ENCODE data around the gene NDUFAF2. TPM values are rescaled to one million over a fixed set of nuclear protein-coding genes. Genes with fewer than 3 reads are reported as not detected.

Gene NDUFAF2
- total and polyA plus RNA-seq, 9 donors: 24.8 to 81.7 (median 31.8) TPM

DNA sequence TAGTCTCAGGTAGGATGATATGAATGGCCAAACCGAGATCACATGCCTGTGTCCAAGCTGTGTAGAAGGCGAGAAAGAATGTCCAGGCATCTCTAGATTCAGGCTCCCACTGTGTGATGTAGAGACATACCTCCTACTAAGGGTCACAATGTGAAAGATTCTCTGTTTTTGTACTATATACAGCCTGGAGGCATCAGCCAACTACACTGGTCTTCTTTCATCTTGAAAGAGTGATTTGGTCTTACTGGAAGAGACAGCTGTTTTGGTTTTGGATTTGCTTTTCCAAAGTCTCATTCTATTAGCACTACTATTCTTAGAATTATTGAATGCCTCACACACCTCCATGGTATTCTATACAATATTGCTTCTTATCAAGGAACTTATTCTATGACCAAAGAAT, 26.5 kb upstream of the NDUFAF2 start:
- no peak for DNase-seq
- Histone ChIP-seq H3K4me1 (ENCODE audit: insufficient read depth) (no peaks in the 10 kb centered on the region), H3K4me3 (no peak overlapping the region), H3K27me3 (no peaks in the 10 kb centered on the region), H3K27ac (no peak overlapping the region), H3K9me3 (no peaks in the 10 kb centered on the region), H3K36me3 (no peaks in the 10 kb centered on the region)
- intact Hi-C loops (cut with DNase I): no loop called here
- no peak for TF ChIP-seq CTCF (IDR thresholded peaks at IDR 0.05)
- no peak for TF ChIP-seq EP300 (IDR thresholded peaks at IDR 0.05)
- TF ChIP-seq POLR2A (IDR thresholded peaks at IDR 0.05): no peak
- WGBS, 3 donors: 96 to 99% (median 98%) methylated on average over 2 of the region's 2 CpGs

- Histone ChIP-seq H3K4me1 (ENCODE audit: insufficient read depth) (no peaks in the 10 kb centered on the region), H3K27ac (no peak overlapping the region), H3K9me3 (no peaks in the 10 kb centered on the region), H3K27me3 (no peaks in the 10 kb centered on the region), H3K4me3 (no peak overlapping the region), H3K36me3 (no peaks in the 10 kb centered on the region)
- TF ChIP-seq EP300 (IDR thresholded peaks at IDR 0.05): no peak
- no peak for DNase-seq
- intact Hi-C loops (cut with DNase I): no loop called here
Measured at GRCh38 chr5:60927450-60927849, 17.6 kb upstream of the NDUFAF2 start.

GRCh38 chr5:60929024-60929423, 16.0 kb upstream of the NDUFAF2 start:
- Histone ChIP-seq H3K27ac (no peak overlapping the region), H3K36me3 (no peaks in the 10 kb centered on the region), H3K4me1 (ENCODE audit: insufficient read depth) (no peaks in the 10 kb centered on the region), H3K4me3 (no peak overlapping the region), H3K9me3 (no peaks in the 10 kb centered on the region), H3K27me3 (no peaks in the 10 kb centered on the region)
- TF ChIP-seq POLR2A (IDR thresholded peaks at IDR 0.05): no peak
- 77 to 88% (median 84%) methylated on average over 6 of the region's 6 CpGs for WGBS, 3 donors
- intact Hi-C loops (cut with DNase I): no loop called here
- no peak for DNase-seq

DNA sequence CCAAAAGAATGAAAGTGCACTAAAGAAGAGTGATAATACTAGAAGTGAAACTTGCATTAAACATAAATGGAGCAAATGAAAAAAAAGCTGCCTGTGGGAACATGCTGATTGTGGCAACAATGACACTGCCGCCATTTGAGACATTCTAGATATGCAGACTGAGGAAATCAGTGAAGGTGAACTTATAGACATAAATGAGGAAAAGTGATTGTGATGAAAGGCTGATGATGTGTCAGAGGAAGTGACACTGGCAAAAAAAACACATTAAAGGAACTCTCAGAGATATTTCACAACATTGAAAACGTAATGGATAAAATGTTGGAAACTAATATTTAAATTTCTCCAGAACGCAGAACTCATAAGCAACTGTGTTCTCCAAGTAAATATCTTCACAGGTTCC, 1.4 kb upstream of the NDUFAF2 start:
- WGBS, 3 donors: 57 to 81% (median 79%) methylated on average over 3 of the region's 3 CpGs
- TF ChIP-seq EP300 (IDR thresholded peaks at IDR 0.05) (no peak), POLR2A (IDR thresholded peaks at IDR 0.05) (no peak), CTCF (IDR thresholded peaks at IDR 0.05) (no peak)
- Histone ChIP-seq H3K9me3 (no peaks in the 10 kb centered on the region), H3K4me3 (no peak overlapping the region), H3K27ac (no peak overlapping the region), H3K27me3 (no peaks in the 10 kb centered on the region), H3K36me3 (no peaks in the 10 kb centered on the region), H3K4me1 (ENCODE audit: insufficient read depth) (no peaks in the 10 kb centered on the region)
- DNase-seq: no peak
- intact Hi-C loops (cut with DNase I): no loop called here

DNA sequence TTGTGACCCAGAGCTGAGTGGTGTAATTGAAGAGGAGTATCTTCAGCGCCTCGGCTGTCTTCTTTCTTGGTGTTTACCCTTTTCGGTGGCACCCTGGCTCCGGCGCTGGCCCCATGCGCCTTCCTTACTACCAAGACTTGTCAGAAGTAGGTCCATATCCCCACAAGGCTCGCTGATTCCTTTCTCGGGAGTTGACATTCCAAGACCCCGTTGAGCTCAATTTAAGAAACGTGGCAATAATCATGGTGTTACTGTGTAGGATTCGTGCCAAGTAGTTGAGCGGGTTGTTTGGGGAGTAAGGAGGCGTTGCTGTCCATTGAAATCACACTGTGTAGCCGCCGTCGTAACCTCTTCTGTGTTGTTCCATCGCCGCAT, 795 bp downstream of the NDUFAF2 start:
- Histone ChIP-seq H3K27me3 (no peaks in the 10 kb centered on the region), H3K4me3 (peak overlapping the region; percentile 62), H3K4me1 (ENCODE audit: insufficient read depth) (no peaks in the 10 kb centered on the region), H3K9me3 (no peaks in the 10 kb centered on the region), H3K27ac (peak overlapping the region; percentile 63 to 80), H3K36me3 (no peaks in the 10 kb centered on the region)
- DNase-seq: peak in 4 of 5 donors; percentile 23 to 60 (median 28)
- intact Hi-C loops (cut with DNase I): no loop called here
- TF ChIP-seq POLR2A (IDR thresholded peaks at IDR 0.05) (no peak), CTCF (IDR thresholded peaks at IDR 0.05) (no peak), EP300 (IDR thresholded peaks at IDR 0.05) (no peak)
- 0% methylated on average over 18 of the region's 18 CpGs for WGBS, 3 donors

DNA sequence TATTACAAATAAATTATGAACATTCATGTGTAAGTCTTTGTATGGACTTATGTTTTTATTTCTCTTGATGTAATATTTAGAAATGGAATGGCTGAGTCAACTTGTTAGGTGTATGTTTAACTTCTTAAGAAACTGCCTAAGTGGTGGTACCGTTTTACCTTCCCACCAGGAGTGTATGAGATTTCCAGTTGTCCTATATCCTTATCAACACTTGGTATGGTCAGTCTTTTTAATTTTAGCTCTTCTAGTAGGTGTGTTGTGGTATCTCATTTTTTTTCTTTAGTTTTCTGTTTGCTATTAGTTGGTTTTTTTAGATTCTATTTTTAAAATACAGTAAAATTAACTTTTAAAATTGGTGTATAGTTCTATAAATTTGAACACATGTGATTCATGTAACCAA, 3.7 kb downstream of the NDUFAF2 start:
- DNase-seq: no peak
- Histone ChIP-seq H3K27me3 (no peaks in the 10 kb centered on the region), H3K4me3 (no peak overlapping the region), H3K27ac (no peak overlapping the region), H3K9me3 (no peaks in the 10 kb centered on the region), H3K36me3 (no peaks in the 10 kb centered on the region), H3K4me1 (ENCODE audit: insufficient read depth) (no peaks in the 10 kb centered on the region)
- 95 to 98% (median 97%) methylated on average over 1 of the region's 1 CpG for WGBS, 3 donors
- intact Hi-C loops (cut with DNase I): no loop called here
- TF ChIP-seq EP300 (IDR thresholded peaks at IDR 0.05): no peak
- no peak for TF ChIP-seq CTCF (IDR thresholded peaks at IDR 0.05)
- no peak for TF ChIP-seq POLR2A (IDR thresholded peaks at IDR 0.05)
